ENCODE data around the gene CASP6.
A peak's percentile ranks its signal among the peaks of the same experiment; 100 is the strongest.
"Not testable (repeated sequence)": the region's sequence is repeated elsewhere in the genome, so short reads cannot be mapped to it uniquely, and the experiment has no call there.

The CASP6 gene

DNA sequence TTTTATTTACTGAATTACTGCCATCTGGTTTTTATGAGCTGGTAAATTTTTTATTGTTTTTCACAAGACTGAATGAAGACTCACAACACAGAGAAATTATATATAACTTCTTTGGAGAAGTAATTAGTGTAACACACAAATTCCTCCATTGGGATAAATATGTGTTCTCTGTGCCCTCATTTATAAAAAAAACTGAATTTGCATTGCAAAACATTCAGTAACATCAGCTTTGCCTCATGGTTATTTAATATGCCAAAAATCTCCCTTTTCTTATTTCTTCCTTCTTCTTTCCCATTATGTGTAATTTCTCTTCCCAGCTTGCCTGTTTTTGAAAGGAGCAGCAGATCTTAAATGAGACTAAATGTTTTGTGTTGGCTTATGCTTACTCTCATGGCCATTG, 18.5 kb downstream of the CASP6 start:
- no peak overlapping the region for H3K4me3 ChIP-seq (ENCODE audit: control insufficient read depth, low read depth, low read length)
- no peak for DNase-seq (ENCODE audit: low read depth)
- TF ChIP-seq, protein P1, sequence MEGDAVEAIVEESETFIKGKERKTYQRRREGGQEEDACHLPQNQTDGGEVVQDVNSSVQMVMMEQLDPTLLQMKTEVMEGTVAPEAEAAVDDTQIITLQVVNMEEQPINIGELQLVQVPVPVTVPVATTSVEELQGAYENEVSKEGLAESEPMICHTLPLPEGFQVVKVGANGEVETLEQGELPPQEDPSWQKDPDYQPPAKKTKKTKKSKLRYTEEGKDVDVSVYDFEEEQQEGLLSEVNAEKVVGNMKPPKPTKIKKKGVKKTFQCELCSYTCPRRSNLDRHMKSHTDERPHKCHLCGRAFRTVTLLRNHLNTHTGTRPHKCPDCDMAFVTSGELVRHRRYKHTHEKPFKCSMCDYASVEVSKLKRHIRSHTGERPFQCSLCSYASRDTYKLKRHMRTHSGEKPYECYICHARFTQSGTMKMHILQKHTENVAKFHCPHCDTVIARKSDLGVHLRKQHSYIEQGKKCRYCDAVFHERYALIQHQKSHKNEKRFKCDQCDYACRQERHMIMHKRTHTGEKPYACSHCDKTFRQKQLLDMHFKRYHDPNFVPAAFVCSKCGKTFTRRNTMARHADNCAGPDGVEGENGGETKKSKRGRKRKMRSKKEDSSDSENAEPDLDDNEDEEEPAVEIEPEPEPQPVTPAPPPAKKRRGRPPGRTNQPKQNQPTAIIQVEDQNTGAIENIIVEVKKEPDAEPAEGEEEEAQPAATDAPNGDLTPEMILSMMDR (IDR thresholded peaks at IDR 0.05; ENCODE audit: control insufficient read depth, insufficient read depth, low read depth, low read length, missing control alignments) = no peak

DNA sequence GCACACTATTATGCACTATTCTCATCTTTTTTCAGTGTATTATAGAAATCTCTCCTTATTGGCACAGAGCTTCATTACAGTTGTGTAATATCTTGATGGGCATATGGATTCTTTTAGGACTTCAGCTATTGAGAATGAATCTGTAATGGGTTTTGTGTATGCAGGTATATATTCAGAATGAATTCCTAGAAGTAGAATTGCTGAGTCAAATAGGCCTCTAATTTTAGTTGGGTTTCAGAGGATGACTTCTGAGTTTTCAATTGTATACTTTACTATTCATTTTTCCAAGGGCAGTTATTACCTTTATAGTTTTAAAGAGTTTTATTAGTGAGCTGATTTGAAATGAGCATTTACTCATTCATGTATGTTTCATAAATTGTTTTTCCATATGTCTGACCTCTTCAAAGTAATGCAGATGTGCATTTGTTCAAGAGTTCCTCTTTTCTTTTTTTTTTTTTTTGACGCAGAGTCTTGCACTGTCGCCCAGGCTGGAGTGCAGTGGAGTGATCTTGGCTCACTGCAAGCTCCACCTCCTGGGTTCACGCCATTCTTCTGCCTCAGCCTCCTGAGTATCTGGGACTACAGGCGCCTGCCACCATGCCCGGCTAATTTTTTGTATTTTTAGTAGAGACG, 19.5 kb downstream of the CASP6 start:
- H3K4me3 ChIP-seq (ENCODE audit: control insufficient read depth, low read depth, low read length) = no peak overlapping the region
- no peak for DNase-seq (ENCODE audit: low read depth)
- TF ChIP-seq, protein P1 (IDR thresholded peaks at IDR 0.05; ENCODE audit: control insufficient read depth, insufficient read depth, low read depth, low read length, missing control alignments) = no peak

DNA sequence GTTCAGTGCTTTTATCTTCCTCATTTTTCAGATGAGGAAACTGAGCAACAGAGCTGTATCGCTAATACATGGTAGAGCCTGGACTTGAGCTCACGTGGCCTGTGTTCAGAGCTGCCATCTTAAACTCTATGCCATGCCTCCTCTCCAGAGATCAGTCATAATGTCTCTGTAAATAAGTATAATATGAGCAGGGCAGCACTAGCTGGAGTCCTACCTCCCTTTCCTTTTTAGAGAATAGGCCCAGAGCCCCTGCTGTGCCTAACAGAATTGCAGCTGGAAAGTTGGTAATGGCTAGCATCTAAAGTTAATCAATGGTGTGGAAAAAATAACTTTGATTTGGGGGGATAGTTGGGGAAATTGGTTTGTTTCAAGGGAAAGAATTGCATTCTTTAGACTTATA, 20.4 kb downstream of the CASP6 start:
- TF ChIP-seq, protein P1 (IDR thresholded peaks at IDR 0.05; ENCODE audit: control insufficient read depth, insufficient read depth, low read depth, low read length, missing control alignments) = no peak
- H3K4me3 ChIP-seq (ENCODE audit: control insufficient read depth, low read depth, low read length) = no peak overlapping the region
- DNase-seq (ENCODE audit: low read depth) = no peak

DNA sequence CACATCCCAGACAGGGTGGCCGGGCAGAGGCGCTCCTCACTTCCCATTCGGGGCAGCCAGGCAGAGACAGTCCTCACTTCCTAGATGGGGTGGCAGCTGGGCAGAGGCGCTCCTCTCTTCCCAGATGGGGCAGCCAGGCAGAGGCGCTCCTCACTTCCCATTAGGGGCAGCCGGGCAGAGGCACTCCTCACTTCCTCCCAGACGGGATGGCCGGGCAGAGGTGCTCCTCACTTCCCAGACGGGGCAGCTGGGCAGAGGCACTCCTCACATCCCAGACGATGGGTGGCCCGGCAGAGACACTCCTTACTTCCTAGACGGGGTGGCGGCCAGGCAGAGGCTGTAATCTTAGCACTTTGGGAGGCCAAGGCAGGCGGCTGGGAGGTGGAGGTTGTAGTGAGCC, 24.3 kb downstream of the CASP6 start:
- DNase-seq (ENCODE audit: low read depth); H3K4me3 ChIP-seq (ENCODE audit: control insufficient read depth, low read depth, low read length): not testable (repeated sequence)

DNA sequence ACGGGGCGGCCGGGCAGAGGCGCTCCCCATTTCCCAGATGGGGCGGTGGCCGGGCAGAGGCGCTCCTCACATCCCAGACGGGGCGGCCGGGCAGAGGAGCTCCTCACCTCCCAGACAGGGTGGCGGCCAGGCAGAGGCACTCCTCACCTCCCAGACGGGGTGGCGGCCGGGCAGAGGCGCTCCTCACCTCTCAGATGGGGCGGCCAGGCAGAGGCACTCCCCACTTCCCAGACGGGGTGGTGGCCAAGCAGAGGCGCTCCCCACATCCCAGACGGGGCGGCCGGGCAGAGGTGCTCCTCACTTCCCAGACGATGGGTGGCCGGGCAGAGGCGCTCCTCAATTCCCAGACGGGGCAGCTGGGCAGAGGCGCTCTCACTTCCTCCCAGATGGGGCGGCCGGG, 24.8 kb downstream of the CASP6 start:
- not testable (repeated sequence) for DNase-seq (ENCODE audit: low read depth); H3K4me3 ChIP-seq (ENCODE audit: control insufficient read depth, low read depth, low read length)

GRCh38 chr4:109676886-109677285, 26.4 kb downstream of the CASP6 start:
- TF ChIP-seq, protein P1 (IDR thresholded peaks at IDR 0.05; ENCODE audit: control insufficient read depth, insufficient read depth, low read depth, low read length, missing control alignments) = peak; percentile 8
- no peak for DNase-seq (ENCODE audit: low read depth)

DNA sequence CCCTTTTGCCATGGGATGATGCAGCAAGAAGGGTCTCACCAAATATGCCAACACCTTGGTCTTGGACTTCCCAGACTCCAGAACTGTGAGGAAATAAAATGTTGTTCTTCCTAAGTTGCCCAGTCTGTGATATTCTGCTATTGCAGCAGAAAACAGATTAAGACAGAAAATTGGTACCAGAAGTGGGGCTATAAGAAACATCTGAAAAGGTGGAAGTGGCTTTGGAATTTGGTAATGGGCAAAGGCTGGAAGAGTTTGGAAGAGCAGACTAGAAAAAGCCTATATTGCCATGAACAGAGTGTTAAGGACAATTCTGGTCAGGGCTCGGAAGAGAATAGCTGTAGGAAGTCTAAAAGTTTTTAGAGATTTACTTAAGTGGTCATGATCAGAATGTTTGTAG, 27.4 kb downstream of the CASP6 start:
- TF ChIP-seq, protein P1 (IDR thresholded peaks at IDR 0.05; ENCODE audit: control insufficient read depth, insufficient read depth, low read depth, low read length, missing control alignments) = no peak
- DNase-seq (ENCODE audit: low read depth) = no peak
- H3K4me3 ChIP-seq (ENCODE audit: control insufficient read depth, low read depth, low read length) = no peak overlapping the region

More at GRCh38 chr4:109676886-109677285, 26.4 kb downstream of the CASP6 start:
- H3K4me3 ChIP-seq (ENCODE audit: control insufficient read depth, low read depth, low read length) = no peak overlapping the region

- TF ChIP-seq, protein P1 (IDR thresholded peaks at IDR 0.05; ENCODE audit: control insufficient read depth, insufficient read depth, low read depth, low read length, missing control alignments) = no peak
- no peak for DNase-seq (ENCODE audit: low read depth)
- H3K4me3 ChIP-seq (ENCODE audit: control insufficient read depth, low read depth, low read length) = no peak overlapping the region
Measured at GRCh38 chr4:109675181-109675580, 28.1 kb downstream of the CASP6 start.
